Left lung (tissue), 10 donors: ENCODE data around the gene HEG1. TPM values are rescaled to one million over a fixed set of nuclear protein-coding genes. Genes with fewer than 3 reads are reported as not detected.

Experiments
- ATAC-seq: fragments of 200-7000 bp; cut with Tn5 transposase; one replicate; pipeline ENCODE4 v1.9.1; 2020; ENCODE audit warnings: moderate library complexity
- DNase-seq, 4 donors: peaks; one replicate each; pipeline ENCODE4 v3.0.0-alpha.2; 2013 to 2020
- H3K27ac ChIP-seq, 2 donors: fragments of 200-600 bp; sonication (generic) in 1 of 2; one replicate each; pipeline versions ENCODE4 v1.5.0 to v1.8.0; 2020 to 2021
- H3K27me3 ChIP-seq, 2 donors: fragments of 200-600 bp; sonication (generic) in 1 of 2; one replicate each; pipeline versions ENCODE4 v1.5.0 to v1.8.0; 2020 to 2021
- H3K36me3 ChIP-seq, 2 donors: fragments of 200-600 bp; sonication (generic) in 1 of 2; one replicate each; pipeline versions ENCODE4 v1.5.0 to v1.8.0; 2020 to 2021
- H3K4me1 ChIP-seq, 2 donors: fragments of 200-600 bp; one replicate each; pipeline ENCODE4 v1.8.0; 2021
- H3K4me3 ChIP-seq, 2 donors: fragments of 200-600 bp; sonication (generic) in 1 of 2; one replicate each; pipeline versions ENCODE4 v1.5.0 to v1.8.0; 2020 to 2021; ENCODE audit warnings: mild to moderate bottlenecking in 1 of 2
- H3K9me3 ChIP-seq, 2 donors: fragments of 200-600 bp; sonication (generic) in 1 of 2; one replicate each; pipeline versions ENCODE4 v1.5.0 to v1.8.0; 2020 to 2021
- CTCF ChIP-seq, 2 donors: fragments of 200-600 bp; sonication (generic) in 1 of 2; IDR thresholded peaks; one replicate each; pipeline versions ENCODE4 v1.5.0 to v1.8.0; 2021; ENCODE audit warnings: antibody characterized with exemption in 2 of 2
- intact Hi-C, 2 donors: fragments of 100-400 bp; cut with DNase I; formaldehyde crosslinking; loops; one replicate each; pipeline versions ENCODE4 v1.11.2 to v1.14.2; 2022
- polyA plus RNA-seq, 6 donors: library from polyadenylated mRNA; unstranded; fragments of 120-200 nt; gene quantifications; one replicate each; pipeline ENCODE4 v1.2.1, GENCODE V29; 2013; ENCODE audit not compliant: insufficient read length in 6 of 6
- total RNA-seq, 2 donors: library from RNA; stranded (reverse); fragmentation: NEBNext Ultra II Directional; extraction: Animal tissue kit (Norgen Biotek cat#: 25700); gene quantifications; one replicate each; pipeline ENCODE4 v1.2.1, GENCODE V29; 2021
- donor health status: DM: no; HTN: yes; CAD: no.
- donor health status: DM: no; HTN: no; CAD: no.

The HEG1 gene
- total and polyA plus RNA-seq, 8 donors = 43.8 to 132 (median 58.2) TPM

GRCh38 chr3:125001557-125002413 lies 54.0 kb downstream of the HEG1 start:
- intact Hi-C loops = no loop called here
- Histone ChIP-seq H3K4me1 (peaks cover 0 to 36% of the 10 kb centered on the region in 2 donors), H3K9me3 (no peaks in the 10 kb centered on the region), H3K27me3 (no peaks in the 10 kb centered on the region), H3K27ac (no peak overlapping the region), H3K4me3 (no peak overlapping the region), H3K36me3 (peaks cover 0 to 89% of the 10 kb centered on the region in 2 donors)
- no peak for ATAC-seq
- DNase-seq = no peak
- no peak for TF ChIP-seq CTCF (IDR thresholded peaks at IDR 0.05)

GRCh38 chr3:125000661-125001060 lies 55.1 kb downstream of the HEG1 start:
- no peak overlapping the region for H3K27ac ChIP-seq
- H3K27me3 ChIP-seq = no peaks in the 10 kb centered on the region
- ATAC-seq (no peak), DNase-seq (no peak)
- peaks cover 0 to 82% of the 10 kb centered on the region in 2 donors for H3K36me3 ChIP-seq
- no peak overlapping the region for H3K4me3 ChIP-seq
- no peaks in the 10 kb centered on the region for H3K9me3 ChIP-seq
- intact Hi-C loops = no loop called here
- H3K4me1 ChIP-seq = peaks cover 0 to 31% of the 10 kb centered on the region in 2 donors
- no peak for TF ChIP-seq CTCF (IDR thresholded peaks at IDR 0.05)

- Histone ChIP-seq H3K4me1 (peaks cover 0 to 37% of the 10 kb centered on the region in 2 donors), H3K27ac (peak overlapping the region in 1 of 2 donors; percentile 42), H3K36me3 (peaks cover 0 to 78% of the 10 kb centered on the region in 2 donors), H3K4me3 (no peak overlapping the region), H3K9me3 (no peaks in the 10 kb centered on the region), H3K27me3 (no peaks in the 10 kb centered on the region)
- no peak for TF ChIP-seq CTCF (IDR thresholded peaks at IDR 0.05)
- no peak for ATAC-seq
- no peak for DNase-seq
- intact Hi-C loops = loop anchor here in 1 of 2 donors (5.0 kb wide), 2 partner anchors 167 to 437 kb away; no protein-coding TSS in a partner anchor
Observed at GRCh38 chr3:124999897-125000435, 55.8 kb downstream of the HEG1 start.

GRCh38 chr3:124999317-124999716 lies 56.5 kb downstream of the HEG1 start:
- H3K27ac ChIP-seq = peak overlapping the region in 1 of 2 donors; percentile 42
- H3K36me3 ChIP-seq = peaks cover 0 to 78% of the 10 kb centered on the region in 2 donors
- H3K4me3 ChIP-seq = no peak overlapping the region
- ATAC-seq (no peak), DNase-seq (no peak)
- no peaks in the 10 kb centered on the region for H3K9me3 ChIP-seq
- peaks cover 0 to 39% of the 10 kb centered on the region in 2 donors for H3K4me1 ChIP-seq
- H3K27me3 ChIP-seq = no peaks in the 10 kb centered on the region
- intact Hi-C loops = loop anchor here in 1 of 2 donors (5.0 kb wide), 2 partner anchors 168 to 438 kb away; no protein-coding TSS in a partner anchor
- no peak for TF ChIP-seq CTCF (IDR thresholded peaks at IDR 0.05)

- peaks cover 0 to 71% of the 10 kb centered on the region in 2 donors for H3K36me3 ChIP-seq
- H3K27ac ChIP-seq = no peak overlapping the region
- no peak overlapping the region for H3K4me3 ChIP-seq
- peaks cover 0 to 34% of the 10 kb centered on the region in 2 donors for H3K4me1 ChIP-seq
- intact Hi-C loops = loop anchor here in 1 of 2 donors (5.0 kb wide), 2 partner anchors 169 to 439 kb away; no protein-coding TSS in a partner anchor
- H3K27me3 ChIP-seq = no peaks in the 10 kb centered on the region
- no peak for DNase-seq
- no peak for ATAC-seq
- no peak for TF ChIP-seq CTCF (IDR thresholded peaks at IDR 0.05)
- no peaks in the 10 kb centered on the region for H3K9me3 ChIP-seq
Observed at GRCh38 chr3:124998247-124998630, 57.6 kb downstream of the HEG1 start.
